BJ (cell line): ENCODE data around the gene DHRS1. TPM values are rescaled to one million over a fixed set of nuclear protein-coding genes. Genes with fewer than 3 reads are reported as not detected.

Source experiments
- CTCF ChIA-PET: fragments of 350-600 bp; formaldehyde crosslinking; extraction: SDS; loops from one replicate; lab custom pipeline; 2021; ENCODE audit warnings: antibody characterized with exemption, inconsistent platforms; lab: Yijun Ruan, JAX
- POLR2A ChIA-PET: fragments of 300-600 bp; sonication (Branson Sonifier 250); formaldehyde crosslinking; extraction: SDS; loops from one replicate; lab custom pipeline; 2021; ENCODE audit warnings: antibody characterized with exemption; lab: Charles Lee
- DNase-seq: peaks from one replicate; pipeline ENCODE4 v3.0.0-alpha.2; 2011; ENCODE audit warnings: low read depth
- H3K27me3 ChIP-seq: 2 replicates; pipeline ENCODE4 v1.6.0; 2011; ENCODE audit warnings: low read length; ENCODE audit not compliant: control insufficient read depth, insufficient read depth
- H3K36me3 ChIP-seq: 2 replicates; pipeline ENCODE4 v1.5.1; 2011; ENCODE audit warnings: low read length; ENCODE audit not compliant: control insufficient read depth, insufficient read depth
- H3K4me3 ChIP-seq: 2 replicates; pipeline ENCODE4 v1.5.1; 2011; ENCODE audit warnings: low read depth, mild to moderate bottlenecking, control low read depth, low read length
- CTCF ChIP-seq: IDR thresholded peaks from 2 replicates; pipeline ENCODE4 v1.5.1; 2011; ENCODE audit warnings: low read depth, mild to moderate bottlenecking, control low read depth, inconsistent platforms, low read length, moderate library complexity; ENCODE audit not compliant: insufficient read depth
- polyA minus RNA-seq: library from RNA; depleted of rRNA, polyadenylated mRNA; stranded (reverse); fragments of >200 nt; gene quantifications from 2 replicates; pipeline ENCODE4 v1.2.3, GENCODE V29; 2011; rRNA and poly(A)+ RNA removed
- polyA plus RNA-seq: library from polyadenylated mRNA; depleted of rRNA; stranded (reverse); fragments of >200 nt; gene quantifications from 2 replicates; pipeline ENCODE4 v1.2.3, GENCODE V29; 2011; rRNA removed

DHRS1 gene
- polyA plus RNA-seq (40.5 and 57.1 TPM in 2 replicates), polyA minus RNA-seq (26.2 and 38.9 TPM in 2 replicates)

GRCh38 chr14:24299255-24300191 lies at the start of gene DHRS1, which contains the start of gene NOP9:
Gene DHRS1, minus strand, starts transcription at chr14:24299780. Its CDS starts 674 bp downstream, at chr14:24299106.
Gene NOP9, plus strand, starts transcription at chr14:24299850. Its CDS starts 105 bp downstream, at chr14:24299955.
- CTCF ChIA-PET: interaction anchor here (0.7 to 9.8 kb wide), 16 partner anchors 10 to 242 kb away, joined by 3 to 205 read pairs (median 4); partner anchors contain the start of genes CHMP4A, CIDEB, LTB4R and LTB4R2
- H3K4me3 ChIP-seq: peak within 1 kb of the TSS; percentile 72
- peaks cover 20% of the 10 kb centered on the region for H3K36me3 ChIP-seq
- peak; percentile 32 for DNase-seq
- no peaks in the 10 kb centered on the region for H3K27me3 ChIP-seq
- TF ChIP-seq CTCF: no peak
- POLR2A ChIA-PET: interaction anchor here (1.0 kb wide), 1 partner anchor 104 kb away, joined by 3 read pairs; no protein-coding TSS in a partner anchor

GRCh38 chr14:24348186-24348585 lies 48.6 kb upstream of the DHRS1 start:
- Histone ChIP-seq H3K27me3 (peaks cover 6% of the 10 kb centered on the region; the same call in 1 of the 2 replicates), H3K4me3 (no peak overlapping the region), H3K36me3 (no peaks in the 10 kb centered on the region)
- ChIA-PET POLR2A (no interaction called here), CTCF (interaction anchor here (0.6 to 5.6 kb wide), 9 partner anchors 10 to 585 kb away, joined by 3 to 41 read pairs (median 4); no protein-coding TSS in a partner anchor)
- no peak for DNase-seq
- TF ChIP-seq CTCF: no peak

- ChIA-PET CTCF (interaction anchor here (0.9 to 5.6 kb wide), 11 partner anchors 9 to 90 kb away, joined by 3 to 41 read pairs (median 5); partner anchors contain the start of gene CIDEB), POLR2A (no interaction called here)
- H3K36me3 ChIP-seq: no peaks in the 10 kb centered on the region
- no peak for DNase-seq
- H3K27me3 ChIP-seq: peaks cover 6% of the 10 kb centered on the region; the same call in 1 of the 2 replicates
- no peak for TF ChIP-seq CTCF
- no peak overlapping the region for H3K4me3 ChIP-seq
These were observed 47.6 kb upstream of the DHRS1 start for GRCh38 chr14:24347134-24347533.

GRCh38 chr14:24343795-24344660 lies 44.4 kb upstream of the DHRS1 start:
- DNase-seq: no peak
- CTCF ChIA-PET: interaction anchor here (0.7 to 5.6 kb wide), 3 partner anchors 11 to 88 kb away, joined by 3 to 41 read pairs (median 7); no protein-coding TSS in a partner anchor
- POLR2A ChIA-PET: no interaction called here
- Histone ChIP-seq H3K4me3 (no peak overlapping the region), H3K27me3 (peaks cover 5% of the 10 kb centered on the region), H3K36me3 (no peaks in the 10 kb centered on the region)
- no peak for TF ChIP-seq CTCF
